GM18873 (cell line): Measurements from ENCODE around the gene ELOVL4.
A peak's percentile ranks its signal among the peaks of the same experiment; 100 is the strongest.

Experiments used
- ATAC-seq: cut with Tn5 transposase; IDR thresholded peaks from one replicate; pipeline ENCODE4 v1.9.1; 2021; ENCODE audit warnings: mild to moderate bottlenecking, moderate library complexity, moderate number of reproducible peaks; ENCODE audit not compliant: unreplicated experiment, low FRiP score

Gene ELOVL4

GRCh38 chr6:79947191-79948186, at the start of gene ELOVL4:
TSS of gene ELOVL4 (minus strand) at chr6:79947553. CDS start at chr6:79947279, 274 bp downstream.
- ATAC-seq, result no peak

- ATAC-seq, result no peak
Observed at GRCh38 chr6:79993911-79994309, 46.6 kb upstream of the ELOVL4 start.

- no peak for ATAC-seq
Observed at GRCh38 chr6:79993012-79993910, 45.9 kb upstream of the ELOVL4 start.

- no peak for ATAC-seq
Observed at GRCh38 chr6:79989641-79990040, 42.3 kb upstream of the ELOVL4 start.

- no peak for ATAC-seq
Observed at GRCh38 chr6:79985128-79985527, 37.8 kb upstream of the ELOVL4 start.

GRCh38 chr6:79984261-79984660, 36.9 kb upstream of the ELOVL4 start:
- no peak for ATAC-seq

GRCh38 chr6:79981652-79982051, 34.3 kb upstream of the ELOVL4 start:
- ATAC-seq, result no peak

- no peak for ATAC-seq
Observed at GRCh38 chr6:79971193-79971592, 23.8 kb upstream of the ELOVL4 start.

- no peak for ATAC-seq
Observed at GRCh38 chr6:79969784-79970183, 22.4 kb upstream of the ELOVL4 start.

GRCh38 chr6:79967178-79967577, 19.8 kb upstream of the ELOVL4 start:
- no peak for ATAC-seq

- no peak for ATAC-seq
Observed at GRCh38 chr6:79964607-79965081, 17.3 kb upstream of the ELOVL4 start.

- no peak for ATAC-seq
Observed at GRCh38 chr6:79954849-79955248, 7.5 kb upstream of the ELOVL4 start.

GRCh38 chr6:79949233-79949632, 1.9 kb upstream of the ELOVL4 start:
- ATAC-seq, result peak; percentile 72

- no peak for ATAC-seq
Observed at GRCh38 chr6:79946272-79947190, 822 bp downstream of the ELOVL4 start.

GRCh38 chr6:79943133-79943532, 4.2 kb downstream of the ELOVL4 start:
- no peak for ATAC-seq

GRCh38 chr6:79941489-79942151, 5.7 kb downstream of the ELOVL4 start:
- ATAC-seq, result no peak

GRCh38 chr6:79928478-79928998, 18.8 kb downstream of the ELOVL4 start:
- ATAC-seq, result no peak

- no peak for ATAC-seq
Observed at GRCh38 chr6:79927758-79928157, 19.6 kb downstream of the ELOVL4 start.

- no peak for ATAC-seq
Observed at GRCh38 chr6:79923270-79923669, 24.1 kb downstream of the ELOVL4 start.
